GM19467 (cell line): ENCODE data around the gene STK10.
"Not testable (repeated sequence)": the region's sequence is repeated elsewhere in the genome, so short reads cannot be mapped to it uniquely, and the experiment has no call there.

ENCODE experiments used
- ATAC-seq: cut with Tn5 transposase; IDR thresholded peaks from one replicate; pipeline ENCODE4 v1.9.1; 2021; ENCODE audit warnings: mild to moderate bottlenecking, moderate library complexity; ENCODE audit not compliant: unreplicated experiment

Gene STK10

DNA sequence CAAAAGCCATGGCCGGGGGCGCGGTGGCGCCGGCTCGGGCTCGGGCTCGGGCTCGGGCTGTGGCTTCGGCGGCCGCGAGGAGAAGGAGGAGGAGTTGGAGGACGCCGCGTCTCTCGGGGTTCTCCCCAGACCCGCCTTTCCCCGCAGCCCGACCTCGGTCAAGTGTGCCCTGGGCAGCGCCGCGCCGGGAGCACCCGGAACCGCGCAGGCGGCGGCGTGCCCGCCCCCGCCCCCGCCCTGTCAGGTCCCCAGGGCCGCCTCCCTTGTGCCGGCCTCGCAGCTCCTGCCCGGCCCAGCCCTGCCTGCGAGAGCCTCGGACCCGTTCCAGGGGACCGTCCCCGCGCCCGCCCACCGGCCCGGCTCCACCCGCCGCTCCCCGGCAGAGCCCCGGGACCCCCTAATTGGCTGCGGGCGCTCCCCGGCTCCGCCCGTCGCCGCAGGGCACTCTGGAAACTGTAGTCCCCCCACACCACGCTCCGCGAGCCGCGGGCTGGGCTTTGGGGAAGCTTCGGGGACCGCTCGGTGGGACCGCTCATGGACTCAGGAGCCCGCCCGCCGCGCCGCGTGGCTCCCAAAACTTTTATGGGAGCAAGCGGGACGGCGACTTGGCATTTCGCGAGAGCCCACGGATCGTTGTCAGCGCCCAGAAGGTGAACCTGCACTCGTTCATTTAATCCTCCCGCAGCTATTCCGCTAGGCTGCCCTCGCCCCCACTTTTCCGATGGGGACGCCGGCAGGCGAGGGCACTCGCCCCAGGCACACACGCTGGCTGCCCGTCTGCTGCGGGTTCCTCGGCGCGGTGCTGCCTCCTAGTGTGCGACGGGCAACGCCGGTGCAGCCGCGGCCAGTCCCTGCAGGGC, at the start of gene STK10:
Gene STK10, minus strand, starts transcription at position 192 of the 860 bp plus-strand sequence. Its CDS starts 182 bp downstream, at position 10.
- peak; percentile 76 for ATAC-seq

DNA sequence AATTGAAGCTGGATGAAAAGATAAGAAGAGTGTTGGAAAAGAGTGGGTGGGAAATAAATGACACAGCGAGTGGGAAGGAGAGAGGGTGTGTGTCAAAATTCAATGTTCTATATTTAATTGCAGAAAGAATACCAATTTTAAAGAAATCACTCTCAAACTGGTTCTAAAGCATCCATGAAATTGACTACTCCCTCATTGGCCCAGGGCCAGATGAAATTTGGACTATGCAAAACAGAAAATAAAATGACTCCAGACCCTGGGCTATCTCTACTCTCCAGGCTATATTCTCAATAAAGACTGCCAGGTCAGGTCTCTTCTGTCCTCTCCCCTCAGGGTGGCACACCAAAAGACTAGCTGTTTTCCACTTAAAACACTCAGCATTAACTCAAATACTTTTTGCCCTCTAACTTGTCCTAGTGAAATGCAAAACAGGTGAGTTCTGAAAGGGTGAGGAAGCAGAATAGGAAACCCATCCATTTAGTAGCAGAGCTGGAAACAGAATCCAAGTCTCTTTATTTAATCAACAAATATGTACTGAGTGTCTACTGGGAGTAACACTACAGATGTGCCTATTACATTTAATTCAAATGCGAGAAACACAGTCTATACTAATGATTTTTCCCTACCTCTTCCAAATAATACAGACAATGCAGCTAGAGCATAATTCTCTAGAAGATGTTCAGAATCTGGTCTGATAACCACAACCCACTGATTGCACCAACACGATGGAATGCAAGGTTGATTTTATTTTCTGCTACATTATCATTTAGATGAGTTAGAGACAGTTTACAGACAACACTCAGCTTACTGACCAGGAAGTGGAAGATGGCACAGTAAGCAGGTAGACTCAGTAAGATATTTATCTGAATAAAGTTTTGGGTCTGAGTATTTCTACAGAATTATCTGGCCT, 48.1 kb upstream of the STK10 start:
- no peak for ATAC-seq

DNA sequence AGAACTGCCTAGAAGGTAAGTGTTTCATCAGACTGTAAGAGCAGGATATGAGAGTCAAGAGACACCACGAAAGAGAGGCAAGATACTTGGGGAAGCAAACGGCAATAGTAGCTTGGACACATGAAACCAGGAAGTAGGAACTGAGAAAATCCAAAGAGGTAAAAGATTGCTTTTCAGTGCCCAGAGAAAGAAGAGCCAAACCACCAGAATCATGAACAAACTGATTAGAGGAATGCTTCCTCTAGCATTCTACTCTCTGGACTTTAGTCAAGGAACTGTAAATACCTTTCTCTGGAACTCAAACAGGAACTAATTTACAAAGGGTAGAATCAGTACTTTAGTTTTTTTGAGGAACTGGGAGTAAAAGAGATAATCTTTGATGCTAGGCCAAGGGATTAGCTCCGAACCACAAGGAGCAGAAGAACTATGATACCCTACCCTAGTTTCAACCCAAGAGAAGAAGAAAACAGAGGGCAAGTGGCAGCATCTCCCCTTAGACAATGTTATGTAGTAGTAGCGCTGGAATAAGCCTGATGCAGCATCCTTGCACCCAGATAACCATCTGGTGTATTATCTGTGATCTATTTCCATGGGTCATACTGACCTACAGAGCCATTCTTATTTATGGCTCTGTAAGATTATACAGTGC, 47.2 kb upstream of the STK10 start:
- peak; percentile 54 for ATAC-seq

DNA sequence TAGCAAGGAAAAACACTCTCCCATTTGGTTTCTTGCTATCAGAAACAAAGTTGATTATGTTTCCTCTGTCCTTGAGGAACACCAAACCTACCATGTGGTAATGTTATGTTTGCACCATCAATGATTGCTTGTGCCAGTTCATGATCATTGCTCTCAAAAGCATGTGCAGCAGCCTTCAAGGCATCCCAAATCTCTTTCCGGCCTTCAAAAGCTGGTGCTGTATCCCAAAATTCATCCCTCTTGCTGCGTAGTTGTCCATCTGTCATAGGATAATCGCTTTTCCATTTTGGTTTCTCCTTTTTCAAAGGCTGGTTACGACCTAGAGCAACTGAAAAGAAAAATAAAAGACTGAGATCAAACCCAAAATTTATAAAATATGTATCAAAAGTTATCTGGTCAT, 46.0 kb upstream of the STK10 start:
- ATAC-seq = no peak

DNA sequence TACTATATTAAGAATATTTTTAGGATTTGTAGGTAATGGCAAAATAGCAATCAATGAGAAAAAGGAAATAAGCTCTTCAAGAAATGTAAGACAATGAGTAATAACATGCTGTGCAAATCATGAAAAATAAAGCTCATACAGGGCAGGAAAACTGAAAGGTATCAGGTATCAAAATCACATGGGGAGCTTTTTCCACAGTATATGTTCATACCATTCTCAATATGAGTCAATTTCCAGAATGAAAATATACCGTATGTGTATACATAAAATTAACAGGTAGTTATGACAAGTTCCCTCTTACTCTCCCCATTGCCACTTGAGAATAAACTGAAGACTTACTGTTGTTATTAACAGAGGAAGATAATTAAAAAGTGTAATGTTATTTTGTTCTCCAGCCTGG, 41.9 kb upstream of the STK10 start:
- no peak for ATAC-seq

DNA sequence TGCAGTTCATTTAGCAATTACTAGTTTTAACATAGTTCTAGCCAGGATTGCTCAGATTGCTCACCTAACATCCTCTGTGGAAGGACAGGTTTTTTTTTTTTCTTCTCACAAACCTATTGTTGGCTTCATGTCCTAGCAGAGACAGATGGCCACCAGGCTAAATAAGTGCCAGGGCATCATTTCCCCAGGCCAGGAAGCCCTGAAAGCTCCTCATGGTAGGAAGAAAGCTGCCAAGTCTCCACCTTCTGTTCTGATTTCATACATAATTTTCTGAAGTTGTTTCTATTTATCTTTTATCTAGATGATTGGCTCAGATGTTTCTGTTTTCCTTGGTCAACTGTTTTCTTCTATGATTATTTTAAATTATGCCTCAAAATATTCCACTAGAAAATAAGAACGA, 37.0 kb upstream of the STK10 start:
- no peak for ATAC-seq

DNA sequence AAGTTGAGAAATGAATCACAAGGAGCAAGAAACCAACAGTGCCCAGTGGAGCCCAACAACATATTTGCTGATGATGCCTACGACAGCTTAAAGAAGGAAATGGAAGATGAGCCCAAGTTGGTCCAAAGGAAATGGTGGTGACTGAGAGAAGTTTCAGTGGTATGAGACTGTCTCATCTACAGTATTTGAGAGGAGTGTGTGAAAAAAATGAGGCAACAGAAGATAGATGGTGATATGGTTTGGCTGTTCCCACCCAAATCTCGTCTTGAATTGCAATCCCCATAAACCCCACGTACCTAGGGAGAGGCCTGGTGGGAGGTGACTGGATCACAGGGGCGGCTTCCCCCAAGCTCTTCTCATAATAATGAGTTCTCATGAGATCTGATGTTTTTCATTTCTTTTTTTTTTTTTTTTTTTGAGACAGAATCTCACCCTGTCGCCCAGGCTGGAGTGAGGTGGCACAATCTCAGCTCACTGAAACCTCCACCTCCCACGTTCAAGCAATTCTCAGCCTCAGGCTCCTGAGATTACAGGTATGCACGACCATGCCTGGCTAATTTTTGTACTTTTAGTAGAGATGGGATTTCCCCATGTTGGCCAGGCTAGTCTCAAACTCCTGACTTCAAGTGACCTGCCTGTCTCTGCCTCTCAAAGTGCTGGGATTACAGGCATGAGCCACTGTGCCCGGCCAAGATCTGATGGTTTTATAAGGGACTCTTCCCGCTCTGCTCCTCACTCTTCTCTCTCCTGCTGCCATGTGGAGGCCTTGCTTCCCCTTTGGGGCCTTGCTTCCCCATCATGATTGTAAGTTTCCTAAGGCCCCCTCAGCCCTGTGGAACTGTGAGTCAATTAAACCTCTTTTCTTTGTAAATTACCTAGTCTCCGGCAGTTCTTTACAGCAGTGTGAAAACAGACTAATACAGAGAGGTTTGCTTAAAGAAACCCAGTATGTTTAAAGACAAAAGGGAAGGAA, 36.2 kb upstream of the STK10 start:
- ATAC-seq = peak; percentile 61

DNA sequence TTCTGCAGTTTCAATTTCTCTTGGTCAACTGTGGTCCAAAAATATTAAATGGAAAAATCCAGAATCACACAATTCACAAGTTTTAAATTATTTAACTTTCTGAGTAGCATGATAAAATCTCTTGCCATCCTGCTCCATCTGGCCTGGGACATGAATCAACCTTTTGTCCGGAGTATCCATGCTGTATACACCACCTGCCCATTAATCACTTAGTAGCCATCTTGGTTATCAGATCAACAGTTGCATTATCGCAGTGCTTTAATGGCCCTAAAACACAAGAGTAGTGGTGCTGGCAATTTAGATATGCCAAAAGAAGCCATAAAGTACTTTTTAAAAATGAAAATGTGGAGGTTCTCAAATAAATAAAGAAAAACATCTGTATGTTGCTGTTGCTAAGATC, 31.3 kb upstream of the STK10 start:
- ATAC-seq = no peak

DNA sequence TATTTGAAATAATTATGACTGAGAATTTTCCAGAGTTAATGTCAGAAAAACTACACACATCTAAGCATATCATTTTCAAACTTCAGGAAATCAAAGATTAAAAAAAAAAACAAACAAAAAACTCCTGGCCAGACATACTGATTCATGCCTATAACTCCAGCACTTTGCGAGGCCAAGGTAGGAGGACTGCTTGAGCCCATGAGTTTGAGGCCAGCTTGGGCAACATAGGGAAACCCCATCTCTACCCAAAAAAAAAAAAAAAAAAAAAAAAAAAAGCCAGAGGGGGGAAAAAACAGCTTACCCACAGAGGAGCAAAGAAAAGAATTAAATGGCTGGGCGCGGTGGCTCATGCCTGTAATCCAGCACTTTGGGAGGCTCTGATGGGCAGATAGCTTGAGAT, 28.3 kb upstream of the STK10 start:
- no peak for ATAC-seq

DNA sequence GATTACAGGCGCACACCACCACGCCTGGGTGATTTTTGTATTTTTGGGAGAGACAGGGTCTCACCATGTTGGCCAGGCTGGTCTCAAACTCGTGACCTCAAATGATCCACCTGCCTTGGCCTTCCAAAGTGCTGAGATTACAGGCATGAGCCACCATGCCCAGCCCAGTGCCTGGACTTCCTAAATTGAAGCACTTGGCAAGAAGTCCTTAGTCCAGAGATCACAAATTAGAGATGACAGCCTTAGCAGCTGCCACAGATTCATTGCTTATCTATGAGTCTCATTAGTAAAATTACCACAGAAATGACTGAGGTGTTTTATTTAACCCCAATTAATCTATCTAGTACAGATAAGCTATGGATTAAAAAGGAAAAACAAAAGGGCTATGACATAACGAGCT, 25.1 kb upstream of the STK10 start:
- ATAC-seq = no peak

DNA sequence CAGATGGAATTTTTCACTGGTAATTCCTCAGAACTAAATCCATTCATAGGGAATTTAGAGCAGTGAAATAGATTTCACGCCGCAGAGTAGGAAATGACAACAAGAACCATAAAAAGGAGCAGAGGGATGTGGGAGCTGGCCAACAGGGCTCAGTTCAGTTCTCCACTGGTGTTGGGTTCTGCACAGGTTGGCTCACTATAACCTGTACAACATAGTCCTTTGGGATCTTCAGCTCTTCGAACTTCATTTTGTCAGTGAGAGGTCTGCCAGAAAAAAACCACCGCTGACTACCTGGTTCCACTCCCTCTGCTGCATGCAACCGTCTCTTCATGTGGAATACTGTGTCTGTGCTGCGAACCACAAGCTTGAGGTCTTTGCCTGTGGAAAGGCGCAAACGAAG, 23.7 kb upstream of the STK10 start:
- no peak for ATAC-seq

DNA sequence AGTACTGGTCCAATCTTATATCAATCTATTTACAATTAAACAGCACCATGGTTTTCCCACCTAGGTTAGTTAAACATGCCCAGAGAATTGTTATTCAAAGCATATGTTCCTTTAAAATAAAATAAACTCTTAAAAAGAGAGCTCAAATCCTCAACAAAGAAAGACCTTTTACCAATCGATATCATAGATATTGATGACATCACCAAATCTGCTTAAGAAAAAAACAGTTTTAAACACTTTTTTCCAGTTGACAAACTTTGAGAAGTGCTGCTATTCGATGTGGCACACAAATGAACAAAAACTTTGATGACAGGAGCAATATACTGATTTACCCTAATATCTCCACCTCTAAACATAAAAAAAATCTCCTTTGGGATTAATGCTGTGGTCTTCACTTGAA, 21.7 kb upstream of the STK10 start:
- no peak for ATAC-seq

DNA sequence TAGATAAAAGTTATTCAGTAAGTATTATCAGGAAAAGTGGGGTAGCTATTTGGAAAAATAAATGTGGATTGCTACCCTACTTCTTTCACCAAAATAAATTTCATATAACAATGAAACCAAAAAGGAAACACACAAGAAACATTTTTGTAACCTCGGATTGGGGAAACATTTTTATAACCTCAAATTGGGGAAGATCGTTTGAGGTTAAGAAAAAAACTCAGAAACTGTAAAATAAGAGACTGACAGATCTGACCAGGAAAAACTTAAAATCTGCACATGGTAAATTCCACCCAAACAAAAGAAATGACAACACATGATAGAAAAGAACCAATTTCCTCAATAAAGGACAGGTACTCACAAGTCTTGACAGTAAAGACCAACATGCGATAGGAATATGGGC, 19.5 kb upstream of the STK10 start:
- ATAC-seq = no peak

DNA sequence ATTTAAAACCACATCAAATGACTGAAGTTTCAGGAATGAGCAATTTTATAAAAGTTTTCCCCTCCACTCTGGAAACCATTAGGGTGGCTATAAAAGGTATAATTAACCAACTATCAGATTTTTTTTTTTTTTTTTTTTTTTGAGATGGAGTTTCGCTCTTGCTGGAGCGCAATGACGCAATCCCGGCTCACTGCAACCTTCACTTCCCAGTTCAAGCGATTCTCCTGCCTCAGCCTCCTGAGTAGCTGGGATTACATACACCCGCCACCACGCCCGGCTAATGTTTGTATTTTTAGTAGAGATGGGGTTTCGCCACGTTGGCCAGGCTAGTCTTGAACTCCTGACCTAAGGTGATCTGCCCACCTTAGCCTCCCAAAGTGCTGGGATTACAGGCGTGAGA, 18.0 kb upstream of the STK10 start:
- ATAC-seq = not testable (repeated sequence)

DNA sequence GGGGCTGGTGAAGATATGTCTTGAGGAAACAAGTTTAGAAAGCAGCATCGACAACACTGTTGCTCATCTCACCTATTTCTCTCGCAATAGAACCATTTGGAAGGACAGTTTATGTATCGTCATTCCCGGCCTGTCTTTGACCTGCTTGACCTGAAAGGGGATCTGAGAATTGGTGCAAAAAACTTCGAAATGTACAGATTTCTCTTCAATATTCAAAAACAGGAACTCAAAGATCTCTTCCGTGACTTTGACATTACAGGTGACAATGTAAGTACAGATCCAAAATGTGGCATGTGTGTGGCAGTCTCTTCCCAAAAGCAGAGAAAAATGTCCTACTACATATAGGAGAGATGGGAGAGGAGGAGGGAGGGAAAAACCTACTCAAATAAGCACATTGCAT, 12.5 kb upstream of the STK10 start:
- ATAC-seq = no peak

DNA sequence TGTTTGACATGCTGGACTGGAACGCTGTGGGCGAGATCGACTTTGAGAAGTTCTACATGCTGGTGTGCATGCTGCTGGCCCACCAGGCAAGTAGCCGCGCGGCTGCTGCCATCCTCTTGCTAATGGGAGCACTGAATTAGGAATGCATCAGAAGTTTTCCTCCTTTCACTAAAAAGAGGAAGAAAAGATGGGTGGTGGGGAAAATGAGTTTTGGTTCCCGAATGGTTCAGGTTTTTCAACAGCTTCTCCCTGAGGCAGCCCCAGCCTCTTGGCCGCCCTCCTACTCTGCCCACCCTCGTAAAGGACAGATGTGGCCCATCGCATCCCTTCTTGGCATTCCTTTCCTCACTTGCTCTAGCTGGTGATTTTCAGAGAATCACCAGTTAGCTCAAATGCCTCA, 11.4 kb upstream of the STK10 start:
- no peak for ATAC-seq

DNA sequence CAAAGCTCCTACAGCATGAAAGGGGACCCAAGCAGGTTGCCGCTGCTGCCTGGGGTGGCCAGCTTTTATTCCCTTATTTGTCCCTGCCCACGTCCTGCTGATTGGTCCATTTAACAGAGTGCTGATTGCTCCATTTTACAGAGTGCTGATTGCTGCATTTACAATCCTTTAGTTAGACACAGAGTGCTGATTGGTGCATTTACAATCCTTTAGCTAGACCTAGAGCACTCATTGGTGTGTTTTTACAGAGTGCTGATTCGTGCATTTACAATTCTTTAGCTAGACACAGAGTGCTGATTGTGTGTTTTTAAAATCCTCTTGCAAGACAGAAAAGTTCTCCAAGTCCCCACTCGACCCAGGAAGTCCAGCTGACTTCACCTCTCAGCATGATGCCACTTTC, 9.8 kb upstream of the STK10 start:
- ATAC-seq = not testable (repeated sequence)

DNA sequence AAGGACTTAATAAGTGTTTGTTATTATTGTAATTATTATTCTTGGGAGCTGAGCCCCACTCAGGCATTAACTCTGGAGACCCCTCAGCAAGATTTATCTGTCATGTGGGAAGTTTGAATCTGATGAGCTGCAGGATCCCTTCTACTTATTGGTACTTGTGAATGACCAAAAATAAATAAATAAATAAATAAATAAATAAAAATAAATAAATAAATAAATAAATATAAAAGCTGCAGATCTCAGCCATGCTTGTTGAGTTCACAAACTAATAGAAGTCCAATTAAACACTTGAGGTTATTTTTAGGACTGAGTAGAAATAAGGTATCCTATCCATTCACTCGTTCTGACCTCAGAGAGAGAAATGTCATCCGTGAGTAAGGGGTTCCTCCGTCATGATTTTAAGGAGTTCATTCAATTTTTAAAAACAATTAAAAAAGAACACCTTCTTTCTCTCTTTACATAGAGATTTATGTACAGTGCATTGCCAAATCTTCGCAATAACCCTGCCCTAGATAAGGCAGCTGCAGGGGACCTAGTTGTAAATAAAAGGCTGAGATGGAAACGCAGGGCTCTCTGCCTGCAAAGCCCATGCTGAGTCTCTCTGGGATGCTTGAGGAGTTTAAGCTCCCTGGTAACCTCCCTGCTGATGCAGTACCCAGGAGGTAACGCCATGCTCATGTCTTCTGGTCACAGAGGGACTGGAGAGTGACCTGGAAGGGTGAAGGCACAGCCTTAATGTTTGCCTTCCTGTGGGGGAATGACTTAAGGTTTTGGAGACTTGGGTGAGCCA, 7.2 kb upstream of the STK10 start:
- no peak for ATAC-seq

DNA sequence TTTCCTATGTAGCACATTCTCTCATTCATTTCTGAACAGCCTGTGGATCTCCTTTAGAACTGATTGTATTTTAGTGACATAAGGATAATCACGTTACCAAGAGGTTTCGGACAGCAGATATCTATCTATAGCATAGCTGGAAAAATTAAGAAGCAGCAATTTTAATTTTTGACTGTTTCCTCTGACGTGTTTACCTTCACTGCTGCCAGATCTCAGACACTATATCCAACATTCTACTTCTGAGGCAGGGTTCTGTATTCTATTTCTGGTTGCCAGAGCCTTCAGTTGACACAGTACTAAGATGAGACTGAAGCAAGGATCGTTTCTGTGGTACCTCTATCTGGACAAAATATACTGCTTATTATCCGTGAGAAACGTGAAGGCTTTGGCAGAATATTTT, 5.8 kb upstream of the STK10 start, which contains the start of gene EFCAB9:
Gene EFCAB9, plus strand, starts transcription at position 301 of the 400 bp plus-strand sequence. Its CDS starts 1 bp downstream, at position 302.
- ATAC-seq = no peak
